DMS 273 (cell line): ENCODE data around the gene HNRNPF.
A peak's percentile ranks its signal among the peaks of the same experiment; 100 is the strongest.
"Not testable (repeated sequence)": the region's sequence is repeated elsewhere in the genome, so short reads cannot be mapped to it uniquely, and the experiment has no call there.

Experiments
- DNase-seq: peaks from one replicate; lab custom pipeline; 2025; ENCODE audit not compliant: unreplicated experiment; lab: John Stamatoyannopoulos, UW

Gene HNRNPF

DNA sequence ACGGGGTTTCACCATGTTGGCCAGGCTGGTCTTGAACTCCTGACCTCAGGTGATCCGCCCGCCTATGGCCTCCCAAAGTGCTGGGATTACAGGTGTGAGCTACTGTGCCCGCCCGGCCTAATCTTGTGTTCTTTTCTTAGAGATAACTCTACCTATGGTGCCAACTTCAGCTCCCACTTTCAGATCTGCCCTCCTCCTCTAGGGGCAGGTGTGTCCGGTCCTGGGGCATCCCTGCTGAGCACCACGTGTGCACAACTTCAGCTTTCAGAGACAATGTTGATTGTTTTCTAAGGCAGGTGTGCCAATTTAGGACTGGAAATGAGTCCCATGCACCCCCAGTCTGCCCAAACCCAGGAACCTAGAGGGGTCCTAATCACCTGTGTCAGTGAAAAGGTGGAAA, 56.0 kb downstream of the HNRNPF start:
- DNase-seq, result no peak

DNA sequence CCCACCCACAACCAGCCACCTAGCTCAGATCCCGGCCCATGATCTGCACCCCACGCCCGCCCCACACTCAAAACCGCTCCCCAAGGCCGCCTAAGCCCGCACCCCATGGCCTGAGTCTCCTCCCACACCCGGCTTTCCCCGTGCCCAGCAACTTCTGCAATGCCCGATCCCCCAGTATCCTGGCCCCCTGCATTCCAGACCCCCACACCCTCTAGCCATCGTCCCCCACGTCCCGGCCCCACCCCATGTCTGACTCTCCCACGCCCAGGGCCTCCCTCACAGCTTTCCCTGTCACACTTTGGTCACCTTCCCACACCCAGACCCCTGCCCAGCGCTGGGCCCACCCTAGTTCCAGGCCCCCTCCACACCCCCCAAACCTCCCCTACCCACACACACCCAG, 57.7 kb downstream of the HNRNPF start:
- DNase-seq, result no peak

DNA sequence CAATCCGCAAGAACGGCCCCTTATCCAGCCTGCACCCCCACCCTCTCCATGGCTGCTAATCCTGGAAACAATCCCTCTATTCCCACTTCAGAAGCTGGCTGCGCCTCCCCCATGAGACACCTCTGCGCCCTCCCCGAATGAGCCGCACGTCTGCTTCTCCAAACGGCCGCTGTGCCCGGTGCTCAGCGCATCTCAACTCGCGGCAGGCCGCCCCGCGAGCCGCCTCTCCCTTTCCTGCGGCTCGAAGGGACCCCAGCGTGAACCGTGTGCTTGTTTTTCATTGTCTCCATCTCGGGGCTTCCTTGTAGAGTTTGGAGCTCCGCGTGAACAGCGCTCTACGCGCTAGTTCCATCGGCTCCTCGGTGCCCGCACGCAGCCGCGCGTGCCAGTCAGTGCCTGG, 58.3 kb downstream of the HNRNPF start:
- DNase-seq, result peak; percentile 35

DNA sequence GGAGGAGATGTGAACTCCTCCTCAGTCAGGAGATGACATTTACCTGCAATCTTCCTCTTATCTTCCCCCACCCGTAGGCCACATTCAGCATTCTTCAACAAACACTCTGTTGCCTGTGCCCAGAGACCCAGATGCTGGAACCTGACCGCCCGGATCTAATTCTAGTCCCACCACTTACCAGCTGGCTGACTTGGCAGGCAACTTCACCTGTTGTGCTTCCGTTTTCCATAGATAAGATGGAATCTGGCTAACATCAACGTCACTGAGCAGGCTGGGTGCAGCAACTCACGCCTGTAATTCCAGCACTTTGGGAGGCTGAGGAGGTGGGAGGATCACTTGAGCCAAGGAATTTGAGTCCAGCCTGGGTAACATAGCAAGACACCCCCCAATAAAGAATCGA, 58.8 kb downstream of the HNRNPF start:
- DNase-seq, result no peak

- DNase-seq, result peak; percentile 84
Observed at GRCh38 chr10:43348511-43349312, 60.3 kb downstream of the HNRNPF start.

DNA sequence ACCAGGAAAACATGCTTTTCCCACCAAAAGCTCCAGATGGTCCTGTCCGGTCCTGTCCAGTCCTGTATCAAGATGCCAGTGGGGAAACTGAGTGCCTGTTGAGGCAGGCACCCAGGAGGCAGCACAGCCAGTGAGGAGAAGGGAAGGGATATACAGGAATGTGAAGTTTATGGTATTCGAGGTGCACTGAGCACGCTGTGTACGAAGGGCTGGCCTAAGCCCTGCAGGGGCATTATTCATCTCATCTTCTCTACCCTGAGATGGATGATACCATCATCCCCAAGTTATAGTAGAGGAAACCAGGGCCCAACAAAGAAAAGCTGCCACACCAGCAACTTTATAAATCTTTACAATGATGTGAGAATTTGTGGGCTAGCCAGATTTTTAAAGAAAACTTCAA, 61.0 kb downstream of the HNRNPF start:
- no peak for DNase-seq

DNA sequence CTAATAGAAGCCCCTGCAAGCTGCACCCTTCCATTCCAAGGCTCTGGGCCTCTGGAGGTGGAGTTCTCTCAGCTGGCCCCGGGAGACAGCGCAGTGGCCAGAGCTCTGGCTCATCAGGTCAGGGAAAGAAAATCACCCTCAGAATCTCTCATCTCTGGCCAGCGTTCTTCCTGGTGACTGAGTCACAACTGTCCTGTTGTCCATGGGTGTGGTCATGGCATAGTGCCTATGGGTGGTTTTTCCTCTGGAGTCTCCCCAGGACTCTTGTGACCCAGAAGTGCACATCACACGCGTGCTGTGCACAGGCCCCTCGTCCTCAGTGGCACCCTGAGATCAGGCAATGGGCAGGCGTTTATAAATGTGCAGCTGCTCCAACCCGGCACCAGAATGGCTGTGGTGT, 64.9 kb downstream of the HNRNPF start:
- DNase-seq, result no peak

DNA sequence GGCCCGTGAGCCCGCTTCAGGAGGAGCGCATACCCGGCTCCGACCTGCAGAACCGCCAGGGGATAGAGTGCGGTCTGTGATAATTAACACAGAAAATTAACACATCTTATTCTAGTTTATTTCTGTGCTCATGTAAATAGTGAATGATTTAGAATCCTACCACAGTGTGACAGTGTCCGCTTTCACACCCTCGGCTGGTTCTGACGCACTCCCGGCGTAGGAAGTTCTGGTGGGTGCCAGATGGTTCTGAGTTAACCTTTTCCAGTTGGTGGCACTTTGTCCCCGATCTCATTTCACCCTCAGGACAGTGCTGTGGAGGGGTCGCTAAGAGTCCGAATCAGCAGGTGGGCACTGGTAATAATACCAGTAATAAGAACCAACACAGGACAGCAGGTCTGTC, 65.9 kb downstream of the HNRNPF start:
- DNase-seq, result no peak

DNA sequence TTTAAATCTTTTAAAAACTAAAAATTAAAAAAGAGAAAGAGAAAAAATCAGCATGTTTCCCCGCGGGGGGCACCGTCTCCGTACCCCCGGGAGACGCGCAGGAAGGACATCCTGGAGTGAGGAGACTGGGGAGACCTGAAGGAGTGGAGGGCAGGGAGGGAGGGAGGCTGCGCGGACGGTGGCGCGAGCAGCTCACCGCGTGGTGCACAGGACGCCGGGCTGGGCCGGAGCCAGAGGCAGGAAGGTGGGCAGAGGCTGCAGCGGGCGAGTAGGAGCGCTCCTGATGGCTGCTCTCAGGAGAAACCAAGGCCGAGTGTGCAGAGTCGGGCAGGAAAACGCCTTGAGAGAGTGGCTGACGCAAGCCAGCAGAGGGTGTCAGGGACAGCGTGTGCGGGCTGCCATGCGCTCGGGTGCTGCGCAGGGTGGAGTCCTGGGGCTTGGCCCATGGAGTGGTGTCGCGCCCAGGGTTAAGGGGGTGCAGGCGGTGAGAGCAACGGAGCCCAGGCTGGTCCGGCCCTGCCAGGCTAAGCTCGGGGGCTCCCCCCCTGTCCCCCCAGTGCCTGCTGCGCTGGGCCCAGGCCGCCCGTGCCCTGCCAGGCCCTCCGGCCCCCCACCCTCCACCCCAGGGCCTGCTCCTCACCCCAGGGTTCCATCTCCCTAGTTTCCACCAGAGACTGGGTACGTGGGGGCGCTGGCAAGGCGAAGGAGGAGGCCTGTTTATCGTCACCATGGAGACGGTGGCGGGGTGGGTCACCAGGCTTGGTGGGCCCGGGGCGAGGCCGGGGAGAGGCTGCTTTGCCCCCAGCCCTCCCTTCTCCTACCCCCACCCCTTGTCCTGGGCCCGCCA, 66.5 kb downstream of the HNRNPF start:
- no peak for DNase-seq

DNA sequence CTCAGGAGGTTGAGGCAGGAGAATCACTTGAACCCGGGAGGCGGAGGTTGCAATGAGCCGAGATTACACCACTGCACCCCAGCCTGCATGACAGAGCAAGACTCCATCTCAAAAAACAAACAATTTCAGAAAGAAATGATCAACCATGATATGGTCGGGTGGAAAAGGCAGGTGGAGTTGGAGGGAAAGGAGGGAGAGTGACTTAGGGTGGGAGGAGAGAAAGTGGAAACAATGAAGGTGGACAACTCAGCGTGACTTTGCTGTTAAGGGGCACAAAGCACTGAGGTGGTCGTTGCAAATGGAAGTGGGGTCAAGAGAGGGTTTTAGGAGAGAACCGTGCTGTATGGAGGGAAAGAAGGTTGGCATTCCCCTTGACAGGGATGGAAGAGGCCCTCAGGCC, 67.5 kb downstream of the HNRNPF start:
- no peak for DNase-seq

- DNase-seq, result no peak
Observed at GRCh38 chr10:43340619-43341018, 68.4 kb downstream of the HNRNPF start.

DNA sequence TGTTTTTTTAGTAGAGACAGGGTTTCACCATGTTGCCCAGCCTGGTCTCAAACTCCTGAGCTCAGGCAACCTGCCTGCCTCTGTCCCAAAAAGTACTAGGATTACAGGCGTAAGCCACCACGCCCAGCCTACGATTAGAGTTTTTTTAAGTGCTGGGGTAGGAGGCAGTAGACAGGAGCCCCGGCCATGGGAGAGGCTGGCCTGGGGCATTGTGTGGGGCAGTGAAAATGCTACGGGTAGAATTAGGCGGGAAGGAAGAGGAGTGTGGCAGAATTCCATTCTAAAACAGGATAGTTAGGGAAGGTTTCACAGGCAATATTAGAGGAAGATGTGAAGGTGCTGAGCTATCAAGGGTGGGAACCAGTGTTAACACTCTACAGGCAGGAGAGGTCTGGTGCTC, 68.9 kb downstream of the HNRNPF start:
- DNase-seq, result no peak

DNA sequence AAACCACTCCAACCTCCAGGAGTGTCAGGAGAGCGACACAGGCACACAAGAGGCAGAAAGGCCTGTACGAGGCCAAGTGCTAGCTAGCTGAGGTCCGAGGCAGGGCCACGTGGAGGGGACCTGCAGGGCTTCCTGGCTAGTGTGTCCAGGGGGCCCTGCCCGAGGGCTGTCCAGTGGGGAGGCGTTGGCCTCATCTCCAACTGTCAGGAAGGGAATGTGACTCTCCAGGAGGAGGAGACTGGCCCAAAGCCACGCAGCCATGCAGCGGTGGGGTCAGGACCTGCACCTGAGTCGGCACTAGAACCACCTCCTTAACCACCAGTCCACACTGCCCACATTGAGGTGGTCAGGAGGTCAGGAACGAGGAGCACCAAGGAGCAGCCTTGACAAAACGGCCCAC, 69.8 kb downstream of the HNRNPF start:
- no peak for DNase-seq

DNA sequence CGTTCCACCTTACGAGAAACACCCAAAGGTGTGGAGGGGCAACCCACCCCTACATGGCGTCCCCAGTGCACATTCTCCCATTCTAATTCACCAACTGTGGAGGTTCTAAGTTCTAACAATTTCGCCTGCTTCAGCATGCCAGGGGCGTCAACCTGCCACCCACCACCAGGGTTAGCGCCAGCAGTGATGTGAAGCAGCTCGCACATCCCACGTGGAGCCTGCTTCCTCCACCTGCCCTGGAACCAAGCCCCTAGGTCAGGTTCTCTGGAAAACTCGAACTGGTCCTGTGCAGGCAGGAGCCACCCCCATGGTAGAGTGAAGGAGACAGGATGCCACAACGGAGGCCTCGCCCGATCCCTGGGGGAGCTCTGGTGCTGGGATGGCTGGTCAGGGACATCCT, 70.9 kb downstream of the HNRNPF start:
- peak; percentile 5 for DNase-seq

- not testable (repeated sequence) for DNase-seq
Observed at GRCh38 chr10:43337536-43337935, 71.5 kb downstream of the HNRNPF start.

- DNase-seq, result no peak
Observed at GRCh38 chr10:43336641-43337318, 72.2 kb downstream of the HNRNPF start.

- no peak for DNase-seq
Observed at GRCh38 chr10:43336061-43336460, 72.9 kb downstream of the HNRNPF start.
